GM19193 (cell line): ENCODE measurements around the gene CMIP.

Experiments used
- POLR2A ChIP-seq: IDR thresholded peaks from 4 replicates; pipeline ENCODE4 v1.6.1; 2011; ENCODE audit not compliant: insufficient read depth, insufficient read length; ENCODE audit errors: extremely low read depth

Gene CMIP

DNA sequence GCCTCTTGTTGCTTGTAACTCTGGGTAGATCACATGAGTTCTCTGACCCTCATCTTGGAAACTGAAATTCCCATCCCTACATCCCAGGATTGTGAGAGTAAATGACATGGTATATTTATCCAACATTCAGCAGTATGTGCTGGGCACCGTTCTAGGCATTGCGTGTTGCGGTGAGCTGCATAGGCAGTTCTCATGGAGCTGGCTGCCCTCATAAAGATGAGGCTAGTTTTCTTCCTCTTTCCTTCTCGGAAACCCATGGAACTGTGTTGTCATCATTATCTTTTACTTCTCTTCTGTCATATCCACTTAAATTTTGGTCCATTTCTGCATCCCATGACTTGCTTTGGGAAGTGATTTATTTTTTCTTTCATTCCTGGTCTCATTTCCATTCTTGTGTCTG lies 17.2 kb downstream of the CMIP start:
- no peak for TF ChIP-seq POLR2A

DNA sequence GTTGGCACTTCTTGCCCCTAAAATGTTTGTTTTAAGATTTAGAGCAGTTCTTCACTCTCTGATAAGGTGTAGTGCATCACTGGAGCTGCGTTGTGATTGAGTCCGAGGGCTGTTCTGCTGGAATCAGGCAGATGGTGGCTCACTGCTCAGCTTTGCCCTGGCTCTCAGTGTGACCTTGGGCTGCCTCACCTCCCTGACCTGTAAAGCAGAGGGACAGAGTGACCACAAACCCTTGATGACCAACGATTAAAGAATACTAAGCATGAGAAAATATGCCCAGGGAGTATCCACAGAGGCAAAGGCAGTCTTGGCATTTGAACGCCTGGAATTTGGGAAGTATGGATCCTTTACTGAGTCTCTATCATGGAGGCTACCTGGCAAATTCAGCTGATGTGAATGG lies 18.1 kb downstream of the CMIP start:
- TF ChIP-seq POLR2A = no peak

DNA sequence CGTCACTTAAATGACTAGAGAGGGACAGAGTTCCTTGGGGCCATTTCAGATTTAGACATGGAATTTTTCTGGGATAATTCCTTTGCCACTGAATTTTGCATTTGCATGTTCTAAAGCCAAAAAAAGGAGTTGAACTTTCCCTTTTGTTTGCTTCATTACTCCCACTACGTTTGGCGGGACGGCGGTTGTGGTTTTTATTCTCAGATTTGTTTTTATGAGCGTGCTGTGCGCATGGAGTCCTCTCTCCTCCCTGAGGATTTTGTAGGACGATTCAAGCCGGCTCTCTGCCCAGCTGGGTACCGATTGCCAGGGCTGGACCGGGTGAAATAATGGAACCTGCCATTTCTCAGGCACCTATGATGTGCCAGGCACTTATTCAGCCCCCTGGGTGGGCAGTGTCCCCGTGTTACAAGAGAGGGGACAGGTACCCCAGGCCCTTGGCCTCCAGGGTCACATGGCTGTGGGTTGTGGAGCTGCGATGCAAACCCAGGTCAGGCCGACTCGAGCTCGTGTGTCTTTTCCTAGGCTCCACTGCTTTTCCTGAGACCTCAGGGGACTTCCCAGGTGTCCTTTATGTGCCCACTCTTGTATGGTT lies 18.8 kb downstream of the CMIP start:
- TF ChIP-seq POLR2A = no peak

DNA sequence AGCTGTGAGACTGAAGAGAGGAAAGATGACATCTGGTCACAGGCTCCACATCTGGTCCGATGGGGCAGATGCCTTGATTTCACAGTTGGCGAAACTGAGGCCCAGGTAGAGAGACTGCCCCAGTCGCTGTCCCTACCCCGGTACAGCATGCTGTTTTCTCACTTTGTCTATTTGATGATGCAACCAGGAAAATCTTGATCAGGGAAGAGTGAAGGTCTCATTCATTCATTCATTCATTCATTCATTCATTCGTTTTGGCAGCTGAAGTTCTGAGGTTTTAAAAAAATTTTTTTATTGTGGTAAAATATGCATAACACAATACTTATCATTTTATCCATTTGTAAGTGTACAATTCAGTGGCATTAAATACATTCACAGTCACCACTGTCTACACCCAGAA lies 19.7 kb downstream of the CMIP start:
- no peak for TF ChIP-seq POLR2A

DNA sequence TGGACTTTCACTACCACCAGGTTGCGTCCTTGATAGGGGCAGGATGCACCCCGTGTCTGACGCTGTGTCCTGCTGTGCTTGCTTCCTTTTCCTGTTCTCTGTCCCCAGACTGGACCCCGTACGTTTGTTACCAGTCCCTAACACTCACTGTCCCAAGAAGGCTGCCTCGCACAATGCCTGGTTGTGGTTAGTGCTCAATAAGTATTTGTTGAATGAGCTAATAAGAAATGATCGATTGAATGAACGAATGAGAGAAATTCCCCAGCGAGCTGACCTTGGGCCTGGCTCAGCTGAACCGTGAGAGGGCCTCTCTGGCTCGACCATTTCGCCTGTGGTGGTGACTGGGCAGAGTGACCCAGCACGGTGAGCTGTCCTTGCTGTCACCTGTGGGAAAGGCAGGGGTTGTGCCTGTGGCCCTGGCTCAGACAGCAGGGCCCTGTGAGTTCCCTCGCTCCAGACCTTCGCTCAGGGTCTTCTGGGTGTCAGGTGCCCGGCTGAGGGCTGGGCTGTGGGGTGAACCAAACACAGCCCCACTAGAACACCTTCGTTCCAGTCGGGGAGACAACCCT lies 20.9 kb downstream of the CMIP start:
- no peak for TF ChIP-seq POLR2A

DNA sequence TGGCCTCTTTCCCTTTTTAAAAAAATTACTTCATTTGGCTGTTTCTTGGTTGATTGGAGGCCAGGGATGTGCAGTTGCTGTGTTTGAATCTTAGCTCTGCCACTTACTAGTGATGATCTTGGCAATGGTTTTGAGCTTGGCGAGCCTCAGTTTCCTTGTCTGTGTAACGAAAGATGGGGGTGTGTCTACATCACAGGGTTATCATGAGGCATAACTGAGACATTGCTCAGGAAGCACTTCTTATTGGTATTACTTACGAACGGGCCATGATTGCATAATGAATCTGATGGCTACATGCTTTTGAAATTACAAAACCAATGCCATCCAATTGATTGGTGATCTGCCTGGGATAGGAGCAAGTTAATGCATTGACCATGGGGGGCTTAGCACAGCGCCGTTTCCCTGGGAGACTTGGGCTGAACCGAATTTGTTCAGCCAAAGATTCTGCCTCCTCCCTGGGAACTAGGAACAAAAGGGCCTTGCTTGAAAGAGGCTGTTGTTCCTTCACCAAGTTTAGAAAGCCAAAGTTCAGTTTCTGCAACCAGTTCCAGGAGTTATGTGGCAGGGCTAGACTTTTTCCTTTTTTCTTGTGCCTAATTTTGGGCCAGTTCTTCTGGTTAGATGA lies 21.9 kb downstream of the CMIP start:
- no peak for TF ChIP-seq POLR2A

DNA sequence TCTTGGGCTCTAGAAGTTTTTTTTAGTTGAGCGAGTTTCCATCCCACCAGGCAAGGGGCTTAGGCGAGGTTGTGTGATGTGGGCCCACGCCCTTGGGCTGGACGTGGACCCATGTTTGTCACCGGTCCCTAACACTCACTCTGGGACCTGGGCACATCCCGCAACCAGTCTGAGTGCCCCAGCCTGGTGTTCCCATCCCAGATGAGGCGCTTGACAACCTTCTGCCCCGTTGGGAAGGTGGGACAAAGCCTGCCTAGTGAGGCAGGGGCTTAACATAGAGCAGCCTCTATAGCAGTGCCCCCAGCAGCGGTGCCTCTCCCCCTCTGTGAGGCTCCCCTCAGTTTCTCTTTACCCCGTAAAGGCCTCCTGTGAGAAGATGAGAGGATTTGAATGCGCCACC lies 22.5 kb downstream of the CMIP start:
- TF ChIP-seq POLR2A = no peak

DNA sequence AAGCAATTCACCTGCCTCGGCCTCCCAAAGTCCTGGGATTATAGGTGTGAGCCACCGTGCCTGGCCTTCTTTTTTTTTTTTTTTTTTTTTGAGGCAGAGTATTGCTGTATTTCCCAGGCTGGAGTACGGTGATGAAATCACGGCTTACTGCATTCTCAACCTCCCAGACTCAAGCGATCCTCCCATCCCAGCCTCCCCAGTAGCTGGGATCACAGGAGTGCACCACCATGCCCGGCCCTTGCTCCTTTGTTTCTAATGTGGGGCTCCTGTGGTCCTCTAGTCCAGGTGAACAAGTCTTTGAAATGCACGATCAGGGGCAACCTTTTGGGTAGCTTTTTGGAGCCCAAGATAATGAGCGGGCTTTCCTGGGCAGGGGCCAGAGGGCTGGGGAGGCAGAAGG lies 23.2 kb downstream of the CMIP start:
- TF ChIP-seq POLR2A = no peak

DNA sequence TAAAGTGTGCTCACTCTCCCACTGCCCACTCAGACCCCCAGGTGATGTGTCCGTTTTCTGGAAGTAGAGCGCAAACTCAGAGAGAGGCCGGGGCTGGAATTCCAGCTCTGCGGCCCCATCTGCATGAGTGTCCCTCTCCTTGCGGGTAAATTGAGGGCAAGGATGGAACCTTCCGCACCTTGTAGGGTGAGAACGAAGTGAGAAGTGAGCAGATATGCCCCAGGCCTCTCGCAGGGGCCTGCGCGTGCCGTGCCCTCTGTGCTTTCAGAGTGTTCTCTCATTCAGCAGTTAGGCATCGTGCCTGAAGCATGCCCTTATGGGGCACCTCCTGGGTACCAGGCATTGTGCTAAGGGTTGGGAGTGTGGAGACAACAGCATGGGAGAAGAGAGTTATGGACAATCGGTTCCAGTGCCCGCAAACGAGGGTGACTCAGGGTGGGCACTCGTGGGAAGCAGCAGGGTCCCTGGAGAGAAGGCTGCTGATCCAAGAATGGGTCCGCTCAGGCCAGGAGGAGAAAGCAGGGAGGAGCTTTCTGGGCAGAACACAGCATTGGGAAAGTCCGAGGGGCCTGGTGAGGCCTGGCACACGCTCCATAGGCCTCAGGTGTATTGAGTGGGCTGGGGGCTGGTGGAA lies 23.8 kb downstream of the CMIP start:
- no peak for TF ChIP-seq POLR2A

DNA sequence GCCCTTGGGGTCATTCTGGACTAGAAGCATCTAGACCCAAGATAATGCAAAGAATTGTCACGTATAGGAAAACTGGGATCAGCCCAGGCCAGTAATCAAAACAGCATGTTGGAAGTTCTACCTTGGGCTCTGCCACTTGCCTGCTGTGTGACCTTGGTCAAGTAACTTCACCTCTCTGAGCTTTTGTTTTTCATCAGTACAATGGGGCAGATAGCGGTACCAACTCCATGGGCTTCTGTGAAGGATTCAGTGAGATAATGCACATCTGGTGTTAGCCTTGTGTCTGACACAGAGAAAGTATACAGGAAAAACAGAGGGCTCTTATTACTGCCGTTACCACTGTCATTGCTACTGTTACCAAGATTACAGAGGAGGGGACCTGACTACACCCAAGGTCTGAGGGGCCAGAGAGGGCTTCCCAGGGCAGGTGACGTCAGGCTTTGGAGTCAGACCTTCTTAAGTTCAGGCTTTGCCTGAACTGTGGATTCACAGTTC lies 24.6 kb downstream of the CMIP start:
- TF ChIP-seq POLR2A = no peak

DNA sequence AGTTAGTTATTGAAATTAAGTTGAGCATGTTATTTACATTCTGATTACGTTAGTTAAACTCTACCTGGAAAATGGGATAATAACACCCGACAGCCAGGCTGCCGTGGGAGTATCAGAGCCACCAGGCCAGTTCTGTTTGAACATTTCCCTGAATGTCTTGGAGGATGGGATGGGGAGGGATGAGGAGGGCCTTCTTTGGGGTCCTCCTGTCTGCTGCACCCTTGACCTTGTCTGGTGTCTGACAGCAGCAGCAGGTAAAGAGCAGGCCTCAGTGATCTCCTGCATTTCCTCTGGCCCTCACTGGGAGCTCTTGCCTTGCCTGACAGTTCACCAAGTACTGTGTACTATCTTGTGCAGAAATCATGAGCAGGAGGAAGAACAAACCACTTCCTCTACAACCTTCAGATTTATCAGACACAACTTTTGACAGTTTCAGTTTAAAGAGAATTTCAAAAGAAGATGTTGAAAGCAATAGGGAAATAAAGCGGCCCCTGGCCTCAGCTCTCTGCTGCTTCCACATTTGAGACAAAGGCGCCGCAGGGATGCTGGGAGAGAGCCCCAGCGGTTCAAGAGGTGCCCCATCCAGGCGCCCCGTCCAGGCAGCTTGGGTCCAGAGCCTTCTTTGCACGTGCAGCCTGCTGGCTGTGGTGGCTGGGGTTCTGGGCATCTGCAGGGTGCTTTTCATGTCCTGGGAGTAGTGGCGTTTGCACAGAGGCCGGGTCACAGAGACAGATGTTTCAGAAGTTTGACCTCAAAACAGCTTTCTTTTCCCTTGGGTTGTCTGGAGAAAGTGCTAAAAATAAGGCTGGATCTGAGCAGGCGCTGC lies 25.3 kb downstream of the CMIP start:
- TF ChIP-seq POLR2A = no peak

DNA sequence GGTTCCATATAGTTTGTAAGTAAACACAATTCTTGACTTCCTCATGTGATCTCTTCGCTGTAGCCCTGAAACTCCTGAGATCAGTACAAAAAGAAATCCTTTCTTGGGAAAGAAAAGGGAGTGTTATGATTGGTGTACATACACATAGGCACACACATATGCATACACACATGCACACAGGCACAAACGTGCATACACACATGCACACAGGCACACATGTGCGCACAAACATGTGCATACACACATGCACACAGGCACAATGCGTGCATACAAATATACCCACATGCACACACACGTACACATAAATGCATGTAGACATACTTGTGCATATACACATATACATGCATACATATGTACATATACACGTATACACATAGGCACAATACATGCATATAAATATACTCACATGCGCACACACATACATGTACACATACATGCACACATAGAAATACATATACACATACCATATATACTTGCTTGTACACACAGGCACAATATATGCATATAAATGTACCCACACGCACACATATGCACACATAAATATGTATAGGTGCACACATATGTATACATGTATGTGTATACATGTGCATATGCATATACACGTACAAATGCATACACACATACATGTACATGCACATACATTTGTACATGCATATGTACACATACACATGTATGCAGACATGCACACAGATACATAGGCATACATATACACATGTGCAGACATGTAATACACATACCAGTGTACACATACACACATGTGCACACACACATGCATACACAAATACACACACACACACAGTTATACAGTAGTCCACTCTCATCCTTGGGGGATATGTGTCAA lies 26.4 kb downstream of the CMIP start:
- no peak for TF ChIP-seq POLR2A

DNA sequence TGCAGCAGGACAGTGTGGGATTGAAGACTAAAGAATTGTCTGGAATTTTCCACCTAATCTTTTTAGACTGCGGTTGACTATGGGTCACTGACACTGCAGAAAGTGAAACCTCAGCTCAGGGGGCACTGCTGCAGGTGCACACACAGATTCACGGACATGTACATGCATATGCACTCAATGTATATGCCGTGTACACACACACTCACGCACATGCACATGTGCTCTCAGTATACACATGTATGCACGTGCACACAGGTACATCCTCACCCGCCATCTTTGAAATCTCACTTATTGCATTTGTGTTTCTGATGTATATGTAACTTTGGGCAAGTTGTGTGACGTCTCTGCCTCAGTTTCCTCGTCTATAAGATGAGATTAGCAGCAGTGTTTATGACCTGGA lies 27.3 kb downstream of the CMIP start:
- no peak for TF ChIP-seq POLR2A

DNA sequence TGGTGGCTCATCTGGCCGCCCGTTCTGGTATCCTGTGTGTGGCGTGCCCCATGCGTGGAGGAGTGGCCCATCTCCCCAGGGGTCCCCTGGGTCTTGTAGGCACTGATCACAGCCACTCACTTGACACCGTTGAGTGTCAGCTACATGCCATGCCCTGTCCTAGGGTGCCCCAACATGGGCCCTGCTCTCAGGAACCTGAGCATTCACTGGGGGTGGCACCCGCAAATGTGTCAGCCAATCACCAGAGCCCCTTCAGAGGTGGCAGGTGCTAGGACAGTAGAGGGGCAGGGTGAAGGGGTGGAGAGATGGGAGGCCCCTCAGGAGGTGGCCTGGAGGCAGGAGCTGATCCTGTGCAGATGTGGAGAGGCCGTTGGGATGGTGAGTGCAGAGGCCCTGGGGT lies 27.8 kb downstream of the CMIP start:
- no peak for TF ChIP-seq POLR2A

DNA sequence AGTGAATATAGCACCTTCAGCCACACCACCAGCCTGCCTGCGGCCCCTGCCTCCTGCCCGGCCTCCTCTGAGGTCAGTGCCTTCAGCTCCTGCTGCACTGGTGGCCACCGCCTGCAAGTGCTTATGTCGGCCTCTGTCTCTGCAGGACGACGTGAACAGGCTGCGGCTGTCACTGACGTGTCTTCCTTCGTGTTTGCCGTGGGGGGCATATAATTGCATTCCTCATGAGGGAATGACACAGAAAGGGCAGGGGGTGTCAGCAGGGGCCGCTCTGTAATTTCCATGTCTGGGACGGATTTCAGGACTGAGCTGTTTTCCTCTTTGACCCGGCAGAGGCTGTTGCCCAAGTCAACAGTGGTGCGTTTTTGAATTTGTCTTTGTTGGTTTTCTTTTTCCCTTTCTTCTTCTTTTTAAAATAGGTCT lies 28.5 kb downstream of the CMIP start:
- no peak for TF ChIP-seq POLR2A

DNA sequence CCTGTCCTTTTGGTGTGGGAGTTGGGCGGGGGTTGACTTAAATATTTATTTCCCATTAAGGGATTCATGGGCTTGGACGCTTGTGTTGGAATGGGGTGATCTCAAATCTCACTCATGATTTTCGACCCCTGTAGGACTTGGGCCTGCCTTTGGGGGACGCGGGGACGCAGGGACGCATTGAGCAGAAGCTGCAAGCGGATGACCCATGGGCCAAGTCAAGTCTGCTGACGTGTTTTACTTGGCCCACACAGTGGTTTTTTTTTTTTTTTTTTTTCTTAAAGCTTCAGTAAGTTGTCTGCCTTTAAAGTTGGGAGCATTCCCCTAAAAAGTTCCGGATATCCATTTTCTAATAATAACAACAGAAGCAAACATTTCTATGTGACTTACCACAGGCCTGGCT lies 28.9 kb downstream of the CMIP start:
- no peak for TF ChIP-seq POLR2A
